Islet of Langerhans (tissue), 1 donor: Measurements from ENCODE around the gene RIPPLY3.

Experiments
- FAIRE-seq: peaks from one replicate; lab custom pipeline; 2011; peaks lifted over from hg19 to GRCh38; lab: Jason Lieb, UNC

The RIPPLY3 gene

GRCh38 chr21:37006486-37007291, at the start of gene RIPPLY3:
Gene RIPPLY3, plus strand, starts transcription at chr21:37006702. Its CDS starts 71 bp downstream, at chr21:37006773.
- no peak for FAIRE-seq

GRCh38 chr21:36959020-36959835, 47.3 kb upstream of the RIPPLY3 start:
- no peak for FAIRE-seq

- no peak for FAIRE-seq
Observed at GRCh38 chr21:36960676-36961284, 45.7 kb upstream of the RIPPLY3 start.

GRCh38 chr21:36962098-36962780, 44.3 kb upstream of the RIPPLY3 start:
- no peak for FAIRE-seq

- FAIRE-seq = no peak
Observed at GRCh38 chr21:36964398-36964797, 42.1 kb upstream of the RIPPLY3 start.

GRCh38 chr21:36964827-36965719, 41.4 kb upstream of the RIPPLY3 start:
- FAIRE-seq = no peak

GRCh38 chr21:36965720-36966065, 40.8 kb upstream of the RIPPLY3 start:
- FAIRE-seq = no peak

GRCh38 chr21:36966066-36966820, 40.3 kb upstream of the RIPPLY3 start, which contains the start of gene HLCS:
Gene HLCS, minus strand, starts transcription at chr21:36966669. Its CDS starts 31 bp downstream, at chr21:36966638.
- FAIRE-seq = no peak

GRCh38 chr21:36966821-36967768, 39.4 kb upstream of the RIPPLY3 start:
- FAIRE-seq = no peak

GRCh38 chr21:36968414-36968813, 38.1 kb upstream of the RIPPLY3 start:
- no peak for FAIRE-seq

GRCh38 chr21:36968976-36969375, 37.5 kb upstream of the RIPPLY3 start:
- no peak for FAIRE-seq

- no peak for FAIRE-seq
Observed at GRCh38 chr21:36973986-36974850, 32.3 kb upstream of the RIPPLY3 start.

GRCh38 chr21:36974851-36975192, 31.7 kb upstream of the RIPPLY3 start:
- no peak for FAIRE-seq

- FAIRE-seq = no peak
Observed at GRCh38 chr21:36976228-36976861, 30.2 kb upstream of the RIPPLY3 start.

- FAIRE-seq = peak; percentile 41
Observed at GRCh38 chr21:36976882-36977651, 29.4 kb upstream of the RIPPLY3 start.

GRCh38 chr21:36980280-36981048, 26.0 kb upstream of the RIPPLY3 start:
- FAIRE-seq = no peak

GRCh38 chr21:36981049-36981391, 25.5 kb upstream of the RIPPLY3 start:
- no peak for FAIRE-seq
